ENCODE measurements around the gene MSL3.

Gene MSL3

DNA sequence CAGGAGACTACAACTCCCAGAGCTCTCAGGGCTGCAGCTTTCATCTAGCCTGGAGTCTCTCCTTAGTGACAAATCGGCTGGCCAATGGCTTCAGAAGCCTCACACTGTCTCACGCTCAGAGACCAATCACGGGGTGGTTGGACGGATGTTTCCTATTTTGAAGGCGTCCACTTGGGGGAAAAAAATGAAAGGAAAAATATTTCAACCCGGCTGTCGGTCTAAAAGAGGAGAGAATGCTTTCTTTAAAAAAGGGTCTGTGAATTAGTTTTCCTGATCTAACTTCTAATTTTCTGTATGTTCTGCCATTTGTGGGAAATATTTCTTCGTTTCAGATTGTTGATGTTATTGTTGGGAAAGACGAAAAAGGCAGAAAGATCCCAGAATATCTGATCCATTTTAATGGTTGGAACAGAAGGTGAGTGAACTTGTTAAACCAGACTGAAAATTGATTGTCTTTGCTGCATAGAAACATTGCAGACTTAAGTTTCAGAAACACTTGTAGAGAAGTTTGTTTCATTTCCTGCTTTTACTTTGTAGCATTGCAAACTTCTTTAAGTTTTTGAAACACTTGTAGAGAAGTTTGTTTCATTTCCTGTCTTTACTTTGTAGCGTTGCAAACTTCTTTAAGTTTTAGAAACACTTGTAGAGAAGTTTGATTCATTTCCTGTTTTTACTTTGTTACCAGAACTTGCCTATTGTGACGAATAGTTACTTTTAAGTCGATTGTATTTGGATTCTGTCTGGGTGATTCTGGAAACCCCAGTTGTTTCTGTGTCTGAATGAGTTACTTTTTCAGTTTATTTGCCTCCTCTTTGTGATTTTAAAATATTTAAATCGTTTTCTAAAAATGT lies 1.6 kb downstream of the MSL3 start:
- DNase-seq = peak; percentile 65

DNA sequence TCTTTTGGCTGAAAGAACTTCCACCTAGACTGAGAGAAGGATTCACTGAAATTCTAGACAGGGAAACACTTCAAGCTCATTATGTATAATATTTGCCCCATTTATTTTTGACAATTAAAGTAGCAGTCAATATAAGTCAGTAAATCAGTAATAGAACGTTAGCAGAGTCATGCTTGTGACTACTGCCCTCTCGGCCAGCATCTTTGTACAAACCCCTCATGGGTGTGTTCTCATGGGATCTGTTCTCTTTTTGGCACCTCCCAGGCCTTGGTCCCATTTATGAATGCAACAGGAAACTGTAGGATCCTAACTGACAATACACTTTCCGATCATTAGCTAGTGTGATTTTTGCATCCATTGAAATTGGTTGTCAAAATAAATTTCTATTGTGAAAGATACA lies 2.9 kb downstream of the MSL3 start:
- DNase-seq = no peak

DNA sequence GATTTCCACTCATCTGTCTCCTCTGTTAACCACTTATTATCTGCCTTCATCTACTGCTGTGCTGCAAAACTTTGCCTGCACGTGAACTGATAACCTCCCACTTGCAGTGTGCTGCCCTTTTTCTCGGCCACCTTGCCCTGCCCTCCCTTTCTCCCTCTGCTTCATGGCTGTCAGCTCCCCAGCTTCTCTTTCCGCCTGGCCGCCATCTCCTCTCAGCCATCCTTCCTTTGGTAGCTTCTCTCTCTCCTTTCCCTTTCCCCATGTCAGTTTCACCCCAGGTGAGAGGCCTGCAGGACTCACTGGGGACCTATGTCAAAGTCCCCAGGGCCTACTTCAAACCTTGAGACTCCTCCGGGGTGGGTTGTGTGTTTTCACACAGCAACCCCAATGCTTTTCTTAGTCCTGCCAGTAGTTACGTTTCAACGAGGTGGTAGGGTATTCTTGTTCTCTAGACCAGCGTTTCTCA lies 6.6 kb downstream of the MSL3 start:
- no peak for DNase-seq

DNA sequence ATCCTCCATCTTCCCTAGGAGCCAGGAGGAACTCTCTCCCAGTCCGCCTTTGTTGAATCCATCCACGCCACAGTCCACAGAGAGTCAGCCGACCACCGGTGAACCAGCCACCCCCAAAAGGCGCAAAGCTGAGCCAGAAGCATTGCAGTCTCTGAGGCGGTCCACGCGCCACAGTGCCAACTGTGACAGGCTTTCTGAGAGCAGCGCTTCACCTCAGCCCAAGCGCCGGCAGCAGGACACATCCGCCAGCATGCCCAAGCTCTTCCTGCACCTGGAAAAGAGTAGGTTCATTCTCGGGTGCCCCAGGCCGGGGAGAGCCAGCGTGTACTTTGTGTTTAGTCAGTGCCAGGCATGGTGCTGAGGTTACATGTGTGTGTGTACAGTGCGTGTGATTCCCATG lies 7.4 kb downstream of the MSL3 start:
- DNase-seq = no peak

DNA sequence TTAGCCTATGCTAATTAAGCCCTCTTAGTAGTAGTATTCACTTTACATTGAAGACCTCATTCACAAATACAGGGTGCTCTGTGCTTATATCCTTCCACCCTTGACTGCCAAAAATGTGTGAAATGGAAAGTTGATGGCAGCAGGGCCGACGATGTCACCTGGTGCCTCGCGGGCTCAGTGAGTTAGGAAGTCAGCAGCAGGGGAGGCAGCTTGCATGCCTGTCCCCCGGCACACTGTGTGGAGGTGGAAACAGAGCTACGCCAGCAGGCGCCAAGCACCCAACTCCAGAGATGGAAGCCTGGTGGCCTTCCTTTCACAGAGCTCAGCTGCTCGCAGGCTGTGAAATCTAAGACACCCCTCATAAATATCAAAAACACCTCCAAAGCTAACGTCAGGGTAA lies 8.4 kb downstream of the MSL3 start:
- no peak for DNase-seq

DNA sequence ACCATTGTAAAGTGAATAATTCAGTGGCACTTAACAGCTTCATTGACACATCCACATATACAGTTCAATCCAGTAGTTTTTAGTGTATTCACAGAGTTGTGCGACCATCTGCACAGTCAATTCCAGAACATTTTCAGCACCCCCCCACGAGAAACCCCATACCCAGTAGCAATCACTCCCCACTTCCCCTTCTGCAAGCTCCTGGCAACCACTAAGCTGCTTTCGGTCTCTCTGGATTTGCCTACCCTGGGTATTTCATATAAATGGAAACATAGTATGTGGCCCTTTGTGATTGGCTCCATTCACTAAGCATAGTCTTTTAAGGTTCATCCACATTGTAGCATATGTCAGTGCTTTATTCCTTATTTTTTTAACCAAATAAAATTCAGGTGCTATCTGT lies 10.0 kb downstream of the MSL3 start:
- no peak for DNase-seq

DNA sequence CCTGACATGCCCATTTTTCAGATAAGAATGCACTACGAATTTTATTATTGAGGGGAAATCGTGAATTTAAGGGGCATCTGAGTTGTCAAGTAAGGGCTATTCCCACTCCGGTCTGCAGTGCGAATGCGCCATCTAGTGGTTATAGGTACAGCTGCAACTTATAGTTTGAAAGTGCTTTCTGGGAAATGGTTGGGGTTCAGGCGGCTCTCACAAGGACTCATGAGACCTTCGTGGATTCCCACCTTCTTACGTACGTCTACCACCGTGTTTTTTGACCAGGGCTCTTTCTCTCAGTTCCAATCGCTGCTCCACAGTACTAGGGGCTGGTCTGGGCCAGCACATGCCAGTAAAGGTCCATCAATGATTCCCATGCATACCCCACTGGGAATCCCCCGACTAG lies 12.3 kb downstream of the MSL3 start:
- peak; percentile 8 for DNase-seq

DNA sequence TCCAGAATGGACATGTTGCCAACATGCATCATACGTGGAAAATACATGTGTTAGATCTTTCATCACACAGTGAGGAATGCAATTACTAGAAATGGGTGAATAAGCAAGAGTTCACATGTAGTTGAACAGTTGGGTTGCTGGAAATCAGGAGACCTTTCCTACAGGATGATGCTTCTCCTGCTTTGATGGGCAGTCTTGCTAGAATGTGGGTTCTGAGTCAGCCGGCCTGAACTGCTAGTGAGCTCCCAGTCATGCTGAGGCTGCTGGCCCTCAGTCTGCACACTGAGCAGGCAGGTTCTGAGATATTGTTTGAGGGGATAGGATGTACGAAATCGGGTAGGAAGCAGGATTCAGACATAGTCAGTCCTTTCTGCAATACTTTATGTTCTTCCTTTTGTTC lies 20.2 kb downstream of the MSL3 start:
- DNase-seq = no peak

DNA sequence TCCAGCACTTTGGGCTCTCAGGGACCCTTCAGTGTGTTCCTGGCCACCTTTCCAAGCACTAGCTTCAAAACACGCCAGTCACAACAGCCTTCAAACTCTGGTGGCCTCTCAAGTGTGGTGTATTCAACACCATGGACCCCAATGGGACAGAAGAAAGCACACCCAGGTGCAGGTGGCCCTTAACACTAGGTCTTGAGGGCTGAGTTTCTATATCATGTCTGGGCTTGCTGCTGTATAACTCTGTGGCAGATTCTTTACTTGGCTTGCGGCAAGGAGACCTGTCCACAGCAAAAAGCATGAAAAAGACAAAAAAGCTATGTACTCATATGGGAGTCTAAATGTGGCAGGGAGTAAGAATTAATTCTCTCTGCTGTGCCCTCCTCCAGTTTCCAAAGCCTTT lies 23.1 kb downstream of the MSL3 start:
- no peak for DNase-seq

DNA sequence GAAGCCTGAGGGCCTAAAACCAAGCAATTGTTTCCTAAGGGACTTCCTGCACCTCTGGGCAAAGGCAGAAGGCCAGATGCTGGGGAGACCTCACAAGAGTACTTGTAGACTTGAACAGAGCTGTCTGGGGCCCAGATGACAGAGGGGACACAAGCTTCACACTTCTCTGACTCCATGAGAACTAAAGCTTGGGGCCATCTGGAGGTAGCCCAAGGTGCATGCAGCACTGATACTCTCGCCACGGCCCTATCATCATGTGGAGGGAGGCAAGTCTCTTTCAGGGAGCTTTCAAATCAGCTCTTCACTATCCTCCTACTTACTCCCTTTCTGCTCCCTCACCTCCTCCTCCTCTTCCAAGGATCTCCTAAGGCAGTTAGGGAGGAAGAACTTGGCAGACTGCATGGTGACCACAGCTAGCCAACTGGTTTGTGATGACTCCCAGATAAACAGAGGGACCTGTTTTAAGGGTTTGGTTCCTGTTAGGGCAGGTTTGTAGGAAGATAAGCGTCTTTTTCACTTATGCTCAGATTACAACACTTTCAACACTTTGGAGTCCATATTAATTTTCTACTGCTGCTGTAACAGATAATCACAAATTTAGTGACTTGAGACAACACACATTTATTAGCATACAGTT lies 23.8 kb downstream of the MSL3 start:
- DNase-seq = no peak

DNA sequence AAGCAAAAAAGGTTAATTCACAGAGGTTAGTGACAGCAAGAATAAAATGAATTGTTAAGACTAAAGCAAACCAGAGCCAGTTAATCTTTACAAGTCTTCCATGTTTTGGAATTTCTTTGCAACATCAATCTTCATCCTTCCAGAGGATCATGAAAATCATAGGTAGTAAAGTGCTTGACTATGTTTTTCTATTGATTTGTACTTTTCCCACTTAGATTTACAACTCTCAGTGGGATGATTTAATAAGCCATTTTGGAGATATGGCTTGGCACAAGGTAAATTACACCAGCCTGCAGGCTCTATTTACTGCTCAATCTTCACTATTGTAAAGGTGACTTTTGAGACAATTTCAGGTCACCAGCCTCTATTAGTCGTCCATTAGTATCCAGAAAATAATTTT lies 26.5 kb downstream of the MSL3 start:
- no peak for DNase-seq

DNA sequence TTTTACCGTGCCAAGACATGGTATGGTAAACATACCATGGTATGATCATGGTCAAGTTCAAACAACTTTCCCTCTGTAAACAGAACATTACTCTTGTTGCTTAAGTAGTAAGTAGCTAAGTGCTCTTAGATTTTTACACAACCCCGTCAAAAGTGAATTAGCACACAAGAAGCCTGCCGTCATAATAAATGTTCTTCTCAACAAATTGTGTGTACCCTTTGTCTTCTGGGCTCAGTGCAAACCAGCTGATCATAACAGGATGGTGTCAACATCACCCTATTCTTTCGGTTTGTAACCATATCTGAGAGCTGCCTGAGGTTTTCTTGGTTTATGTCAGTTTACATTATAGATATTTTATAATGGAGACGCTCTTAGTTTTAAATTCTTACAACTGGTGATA lies 28.8 kb downstream of the MSL3 start:
- DNase-seq = no peak

DNA sequence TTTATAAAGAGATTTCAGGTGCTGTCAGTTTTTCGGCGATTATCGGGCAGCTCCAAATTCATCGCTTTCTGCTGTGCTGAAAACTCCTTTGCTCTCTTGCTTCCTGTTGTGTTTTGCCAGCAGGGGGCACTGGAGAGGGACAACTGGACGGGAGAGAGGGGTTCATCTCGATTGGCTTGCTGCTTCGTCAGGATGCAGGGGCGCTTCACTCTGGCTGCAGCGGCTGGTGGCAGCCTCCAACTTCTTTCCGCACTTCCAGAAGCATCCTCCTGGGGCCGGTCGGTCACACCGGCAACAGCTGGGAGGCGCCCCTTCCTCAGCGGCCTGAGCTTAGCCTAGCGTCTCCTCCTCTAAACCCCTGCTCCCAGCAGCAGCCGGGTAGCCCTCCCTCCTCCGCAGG lies 29.5 kb downstream of the MSL3 start:
- no peak for DNase-seq

DNA sequence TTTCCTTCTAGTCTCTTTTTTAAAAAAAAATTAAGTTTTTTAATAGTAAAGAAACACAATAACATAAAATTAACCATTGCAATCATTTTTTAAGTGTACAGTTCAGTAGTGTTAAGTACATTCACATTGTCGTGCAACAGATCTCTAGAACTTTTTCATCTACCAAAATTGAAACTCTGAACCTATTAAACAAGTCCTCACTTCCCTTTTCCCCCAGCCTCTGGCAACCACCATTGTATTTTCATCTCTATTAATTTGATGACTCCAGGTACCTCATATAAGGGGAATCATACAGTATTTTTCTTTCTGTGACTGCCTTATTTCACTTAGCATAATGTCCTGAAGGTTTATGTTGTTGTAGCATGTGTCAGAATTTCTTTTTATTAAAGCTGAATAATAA lies 31.8 kb downstream of the MSL3 start:
- no peak for DNase-seq

DNA sequence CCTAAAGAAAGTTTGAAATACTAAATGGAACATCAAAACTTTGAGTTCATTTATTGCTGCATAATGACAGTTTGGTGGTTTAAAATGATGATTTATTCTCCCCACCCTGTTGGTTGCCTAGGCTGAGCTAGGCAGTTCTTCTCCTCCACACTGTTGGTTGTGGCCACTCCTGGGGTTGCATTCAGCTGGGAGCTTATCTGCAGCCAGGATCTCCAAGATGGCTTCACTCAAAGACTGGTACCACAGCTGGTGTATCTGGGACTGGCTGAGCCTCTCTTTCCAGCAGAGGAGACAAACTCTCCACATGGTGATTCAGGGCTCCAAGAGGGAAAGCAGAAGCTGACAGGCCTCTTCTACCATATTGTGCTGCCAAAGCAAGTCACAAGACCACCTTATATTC lies 33.1 kb downstream of the MSL3 start:
- no peak for DNase-seq

DNA sequence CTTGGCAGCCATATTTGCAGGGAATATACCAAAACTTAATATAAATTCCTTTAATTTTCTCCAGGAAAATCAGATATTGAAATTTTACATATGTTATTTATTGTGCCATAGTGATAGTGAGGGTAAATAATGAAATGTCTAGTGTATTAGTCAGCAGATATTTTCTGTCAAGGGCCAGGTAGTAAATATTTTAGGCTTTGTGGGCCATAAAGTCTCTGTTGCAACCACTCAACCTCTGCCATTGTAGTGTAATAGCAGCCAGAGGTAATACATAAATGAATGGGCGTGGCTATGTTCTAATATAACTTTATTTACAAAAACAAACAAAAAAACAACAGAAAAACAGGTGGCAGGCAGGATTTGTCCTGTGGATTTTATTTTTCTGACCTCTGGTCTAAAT lies 33.5 kb downstream of the MSL3 start:
- DNase-seq = no peak

DNA sequence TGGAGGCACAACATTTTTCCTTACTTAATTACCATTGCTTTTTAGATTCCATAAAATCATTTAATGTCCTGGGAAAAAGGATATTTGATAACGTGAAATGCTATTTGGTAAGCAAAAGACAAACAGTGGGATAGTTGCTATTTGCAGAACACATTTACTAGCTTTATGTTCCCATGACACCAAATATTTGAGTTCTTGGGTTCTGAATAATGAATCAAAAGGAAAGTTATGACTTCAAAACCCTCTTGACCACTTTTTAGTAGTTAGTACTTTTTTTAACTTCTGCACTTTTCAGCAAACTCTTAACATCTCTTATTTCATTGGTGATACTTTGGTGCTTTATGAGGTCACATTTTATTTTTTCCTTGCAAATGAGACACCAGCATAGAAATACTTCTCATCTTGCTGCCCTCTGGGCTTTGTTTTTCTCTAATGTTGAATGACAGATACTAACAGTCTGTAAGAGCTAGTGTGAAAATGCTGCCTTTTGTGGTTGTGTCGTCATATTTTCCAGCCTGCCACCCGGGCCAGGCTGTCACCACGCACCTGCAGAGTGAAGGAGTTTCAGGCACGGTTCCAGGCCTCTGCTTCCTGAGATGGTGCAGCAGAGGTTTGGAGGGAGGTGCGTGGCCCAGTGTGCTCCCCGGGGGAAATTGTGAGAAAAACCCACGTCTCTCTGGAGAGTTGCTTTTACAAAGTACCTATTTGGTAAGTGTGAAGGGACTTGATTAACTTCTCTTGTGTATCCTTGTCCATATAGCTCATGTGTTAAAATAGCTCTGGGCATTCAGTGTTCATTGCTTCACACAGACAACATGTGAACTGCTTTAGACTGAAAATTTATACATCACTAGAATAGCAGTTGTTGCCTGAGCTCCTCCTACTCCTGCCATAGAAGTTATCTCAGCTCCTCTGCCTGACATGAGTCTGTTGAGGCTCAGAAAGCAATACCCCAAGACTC lies 34.7 kb downstream of the MSL3 start:
- DNase-seq = peak; percentile 22

DNA sequence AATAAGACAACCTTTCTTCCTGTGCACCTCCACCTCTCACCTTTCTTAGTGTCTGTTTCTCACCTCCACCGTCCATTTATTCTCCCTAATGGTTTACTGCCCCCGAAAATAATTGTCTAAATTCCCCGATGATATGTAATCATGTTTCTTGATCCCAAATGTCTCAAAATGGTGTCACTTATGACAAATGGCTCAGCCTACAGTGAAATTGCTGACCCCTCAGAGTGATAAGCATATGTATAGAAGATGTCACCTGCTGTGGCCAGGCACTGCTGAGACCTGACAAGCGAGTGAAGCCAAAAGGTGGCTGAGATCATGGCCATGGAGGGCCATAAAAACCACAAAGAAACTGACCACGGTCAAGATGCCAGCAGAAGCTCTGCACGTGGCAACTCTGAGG lies 35.7 kb downstream of the MSL3 start:
- no peak for DNase-seq

DNA sequence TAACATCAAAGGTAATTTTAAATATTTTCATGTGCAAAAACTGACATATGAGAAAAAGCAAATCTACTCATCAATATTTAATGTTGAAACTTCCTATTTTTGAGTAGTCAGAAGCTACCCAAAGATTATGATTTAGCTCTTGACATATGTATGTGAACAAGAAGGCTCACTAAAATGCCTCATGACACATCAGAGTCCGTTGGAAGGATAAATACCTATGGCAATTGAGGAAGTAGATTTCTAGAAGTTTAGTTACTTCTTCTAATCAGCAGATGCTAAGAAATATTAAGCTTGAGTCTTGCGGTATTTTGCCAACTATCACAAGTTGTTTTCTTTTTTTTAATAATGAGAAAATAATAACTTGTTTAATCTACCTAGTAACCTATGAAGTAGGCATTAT lies 55.3 kb downstream of the MSL3 start:
- no peak for DNase-seq

Data from NCI-H1436 (cell line).